Psoas muscle (tissue), 8 donors: ENCODE measurements around the gene FAM117B. TPM values are rescaled to one million over a fixed set of nuclear protein-coding genes. Genes with fewer than 3 reads are reported as not detected.

ENCODE experiments used
- ATAC-seq, 4 donors: fragments of 200-7000 bp; cut with Tn5 transposase; one replicate each; pipeline ENCODE4 v1.9.1; 2020; ENCODE audit warnings: moderate library complexity in 3 of 4, mild to moderate bottlenecking in 2 of 4
- DNase-seq, 2 donors: peaks; one replicate each; pipeline ENCODE4 v3.0.0-alpha.2; 2020
- H3K27ac ChIP-seq: fragments of 200-600 bp; one replicate; pipeline ENCODE4 v1.8.0; 2022
- H3K27me3 ChIP-seq, 3 donors: fragments of 200-600 bp in 1 of 3; one replicate each; pipeline versions ENCODE4 v1.6.1 to v1.8.0; 2013 to 2022; ENCODE audit warnings: low read length in 2 of 3, mild to moderate bottlenecking in 2 of 3, moderate library complexity in 1 of 3; ENCODE audit not compliant: insufficient read depth in 3 of 3
- H3K36me3 ChIP-seq, 2 donors: fragments of 200-600 bp in 1 of 2; one replicate each; pipeline versions ENCODE4 v1.6.1 to v1.8.0; 2013 to 2022; ENCODE audit warnings: low read depth in 1 of 2, mild to moderate bottlenecking in 1 of 2, moderate library complexity in 1 of 2; ENCODE audit not compliant: insufficient read depth in 1 of 2
- H3K4me1 ChIP-seq: fragments of 200-600 bp; one replicate; pipeline ENCODE4 v1.8.0; 2022
- H3K4me3 ChIP-seq: fragments of 200-600 bp; one replicate; pipeline ENCODE4 v1.8.0; 2022; ENCODE audit warnings: mild to moderate bottlenecking
- H3K9me3 ChIP-seq: fragments of 200-600 bp; one replicate; pipeline ENCODE4 v1.8.0; 2022
- WGBS, 3 donors: extraction: QIAGEN DNeasy Blood & Tissue Kit; methylation state at CpG; one replicate each; pipeline versions ENCODE4 v1.1.6 to v1.1.7; 2013; 5-methylcytosine and 5-hydroxymethylcytosine counted together
- intact Hi-C, 2 donors: fragments of 100-400 bp; cut with DNase I; formaldehyde crosslinking; loops; one replicate each; pipeline versions ENCODE4 v1.11.0 to v1.14.2; 2022
- polyA plus RNA-seq, 3 donors: library from polyadenylated mRNA; stranded (reverse); fragments of 200-250 nt; gene quantifications; one replicate each; pipeline ENCODE4 v1.2.3, GENCODE V29; 2013
- total RNA-seq, 4 donors: library from RNA; stranded (reverse); fragmentation: NEBNext Ultra II Directional in 2 of 4; extraction: Animal tissue kit (Norgen Biotek cat#: 25700) in 2 of 4; gene quantifications; one replicate each; pipeline versions ENCODE4 v1.2.1 to v1.2.4, GENCODE V29; 2021 to 2023
- TF ChIP-seq, protein P1 (sequence below): fragments of 200-600 bp; IDR thresholded peaks from one replicate; pipeline ENCODE4 v1.8.0; 2022; ENCODE audit warnings: antibody characterized with exemption
- donor health status: healthy with polysubstance abuse.
- donor health status: DM: no; HTN: no; CAD: no; lungs with moderate emphysema.
- donor health status: Bipolar disorder and iron deficiency.
- donor health status: healthy.
- donor health status: DM: yes; HTN: yes; CAD: no.
- donor health status: DM: no; HTN: no; CAD: no.
- donor health status: DM: no; HTN: no; CAD: no.
- donor health status: DM: yes; HTN: yes; CAD: no.

The FAM117B gene
- total and polyA plus RNA-seq, 7 donors, result 0.31 to 2.4 (median 0.75) TPM

DNA sequence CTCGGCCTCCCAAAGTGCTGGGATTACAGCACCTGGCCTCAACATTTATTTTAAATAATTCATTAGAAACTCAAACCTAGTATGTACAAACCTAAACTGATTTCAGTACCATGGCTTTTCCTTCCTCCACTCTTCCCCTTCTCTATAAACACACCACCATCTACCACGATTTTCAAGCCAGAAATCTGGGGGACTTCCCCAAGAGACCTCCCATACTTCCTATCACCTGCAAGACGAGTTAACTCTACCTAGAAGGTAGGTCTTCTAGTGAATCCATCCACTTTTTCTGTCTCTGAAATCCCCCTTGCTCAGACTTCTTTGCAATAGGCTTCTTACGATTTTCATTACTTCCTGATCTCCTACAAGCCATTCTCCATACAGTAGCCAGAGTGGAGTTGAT, 7.7 kb upstream of the FAM117B start:
- no peaks in the 10 kb centered on the region for H3K4me1 ChIP-seq
- H3K9me3 ChIP-seq, result no peaks in the 10 kb centered on the region
- no peak overlapping the region for H3K4me3 ChIP-seq
- no peaks in the 10 kb centered on the region for H3K36me3 ChIP-seq
- intact Hi-C loops, result no loop called here
- H3K27ac ChIP-seq, result no peak overlapping the region
- no peak for DNase-seq
- TF ChIP-seq, protein P1, sequence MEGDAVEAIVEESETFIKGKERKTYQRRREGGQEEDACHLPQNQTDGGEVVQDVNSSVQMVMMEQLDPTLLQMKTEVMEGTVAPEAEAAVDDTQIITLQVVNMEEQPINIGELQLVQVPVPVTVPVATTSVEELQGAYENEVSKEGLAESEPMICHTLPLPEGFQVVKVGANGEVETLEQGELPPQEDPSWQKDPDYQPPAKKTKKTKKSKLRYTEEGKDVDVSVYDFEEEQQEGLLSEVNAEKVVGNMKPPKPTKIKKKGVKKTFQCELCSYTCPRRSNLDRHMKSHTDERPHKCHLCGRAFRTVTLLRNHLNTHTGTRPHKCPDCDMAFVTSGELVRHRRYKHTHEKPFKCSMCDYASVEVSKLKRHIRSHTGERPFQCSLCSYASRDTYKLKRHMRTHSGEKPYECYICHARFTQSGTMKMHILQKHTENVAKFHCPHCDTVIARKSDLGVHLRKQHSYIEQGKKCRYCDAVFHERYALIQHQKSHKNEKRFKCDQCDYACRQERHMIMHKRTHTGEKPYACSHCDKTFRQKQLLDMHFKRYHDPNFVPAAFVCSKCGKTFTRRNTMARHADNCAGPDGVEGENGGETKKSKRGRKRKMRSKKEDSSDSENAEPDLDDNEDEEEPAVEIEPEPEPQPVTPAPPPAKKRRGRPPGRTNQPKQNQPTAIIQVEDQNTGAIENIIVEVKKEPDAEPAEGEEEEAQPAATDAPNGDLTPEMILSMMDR, result no peak
- 63 to 67% (median 65%) methylated on average over 4 of the region's 4 CpGs for WGBS, 3 donors
- no peak for ATAC-seq
- no peaks in the 10 kb centered on the region for H3K27me3 ChIP-seq

DNA sequence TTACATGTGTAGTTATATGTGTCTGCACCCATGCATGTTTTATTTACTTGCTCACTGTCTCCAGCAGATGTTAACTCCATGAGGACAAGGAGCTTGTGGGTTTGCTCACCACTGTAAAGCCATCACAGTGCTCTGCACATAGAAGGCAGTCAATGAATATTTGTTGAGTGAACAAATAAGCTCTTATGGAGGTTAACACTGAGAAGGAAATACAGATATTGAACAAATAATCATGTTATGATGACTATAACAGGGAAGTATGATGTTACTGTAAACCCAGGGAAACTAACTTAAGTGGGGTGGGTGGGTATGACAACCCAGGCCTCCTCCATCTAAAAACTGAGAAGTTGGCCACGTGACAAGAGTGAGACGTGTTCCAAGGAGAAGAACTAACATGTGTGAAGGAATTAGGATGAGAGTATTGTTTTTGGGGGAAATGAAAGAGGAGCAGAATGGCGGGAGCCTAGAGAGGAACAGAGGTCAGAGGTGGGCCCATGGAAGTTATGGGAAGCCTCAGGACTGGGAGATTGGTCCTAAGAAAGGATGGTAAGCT, 6.0 kb upstream of the FAM117B start:
- Histone ChIP-seq H3K4me3 (no peak overlapping the region), H3K4me1 (no peaks in the 10 kb centered on the region), H3K9me3 (no peaks in the 10 kb centered on the region), H3K27ac (no peak overlapping the region), H3K36me3 (no peaks in the 10 kb centered on the region), H3K27me3 (no peaks in the 10 kb centered on the region)
- DNase-seq (no peak), ATAC-seq (no peak)
- TF ChIP-seq, protein P1, result no peak
- intact Hi-C loops, result no loop called here
- 64 to 79% (median 74%) methylated on average over 3 of the region's 3 CpGs for WGBS, 3 donors

DNA sequence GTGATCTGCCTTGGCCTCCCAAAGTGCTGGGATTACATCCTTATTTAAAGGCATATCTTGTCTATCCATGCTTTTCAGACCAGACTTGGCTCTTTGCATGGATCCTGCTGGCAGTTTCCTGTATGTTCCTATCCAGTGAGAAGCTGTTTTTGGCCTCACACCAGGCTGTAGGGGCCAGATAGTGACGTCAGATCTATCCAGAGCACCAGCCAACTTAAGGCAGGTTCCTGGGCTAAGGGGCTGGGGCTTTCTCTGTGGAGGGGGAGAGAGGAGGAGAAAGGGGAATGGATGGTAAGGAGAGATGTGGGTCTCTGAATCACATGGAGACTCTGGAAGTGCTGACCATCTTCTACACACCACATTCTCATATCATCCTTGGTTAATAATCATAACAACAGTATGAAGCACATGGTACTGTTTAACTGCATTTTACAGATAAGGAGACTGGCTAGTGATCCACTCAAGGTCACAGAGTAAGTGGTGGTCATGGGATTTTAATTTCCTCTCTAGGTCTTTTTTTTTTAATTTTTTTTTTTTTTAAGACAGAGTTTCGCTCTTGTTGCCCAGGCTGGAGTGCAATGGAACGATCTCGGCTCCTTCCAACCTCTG, 2.0 kb upstream of the FAM117B start:
- DNase-seq, result peak in 1 of 2 donors; percentile 16
- Histone ChIP-seq H3K27me3 (no peaks in the 10 kb centered on the region), H3K27ac (no peak overlapping the region)

DNA sequence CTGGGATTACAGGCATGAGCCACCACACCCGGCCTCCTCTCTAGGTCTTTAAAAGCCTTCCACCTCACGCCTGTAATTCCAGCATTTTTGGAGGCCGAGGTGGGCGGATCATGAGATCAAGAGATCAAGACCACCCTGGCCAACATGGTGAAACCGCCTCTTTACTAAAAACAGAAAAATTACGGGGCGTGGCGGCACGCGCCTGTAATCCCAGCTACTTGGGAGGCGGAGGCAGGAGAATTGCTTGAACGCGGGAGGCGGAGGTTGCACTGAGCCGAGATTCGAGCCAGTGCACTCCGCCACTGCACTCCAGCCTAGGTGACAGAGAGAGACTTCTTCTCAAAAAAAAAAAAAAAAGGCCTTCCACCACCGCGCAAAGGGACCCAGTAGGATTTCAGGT, 1.3 kb upstream of the FAM117B start:
- no peak overlapping the region for H3K27ac ChIP-seq
- WGBS, 3 donors, result 97% methylated on average over 19 of the region's 19 CpGs
- H3K4me3 ChIP-seq, result no peak overlapping the region
- ATAC-seq (no peak), DNase-seq (peak in 1 of 2 donors; percentile 12)
- no peaks in the 10 kb centered on the region for H3K36me3 ChIP-seq
- no peaks in the 10 kb centered on the region for H3K4me1 ChIP-seq
- H3K9me3 ChIP-seq, result no peaks in the 10 kb centered on the region
- TF ChIP-seq, protein P1, result no peak
- H3K27me3 ChIP-seq, result no peaks in the 10 kb centered on the region
- intact Hi-C loops, result loop anchor here in 1 of 2 donors (5.0 kb wide), 2 partner anchors 279 to 596 kb away; partner anchors contain the start of genes CARF and WDR12

More for the DNA sequence above, 2.0 kb upstream of the FAM117B start:
- no peak for ATAC-seq
- intact Hi-C loops, result loop anchor here in 1 of 2 donors (5.0 kb wide), 2 partner anchors 280 to 595 kb away; partner anchors contain the start of genes CARF and WDR12
- Histone ChIP-seq H3K4me1 (no peaks in the 10 kb centered on the region), H3K36me3 (no peaks in the 10 kb centered on the region), H3K9me3 (no peaks in the 10 kb centered on the region), H3K4me3 (no peak overlapping the region)
- WGBS, 3 donors, result 68 to 74% (median 74%) methylated on average over 4 of the region's 4 CpGs
- TF ChIP-seq, protein P1, result no peak
